SK-N-SH treated with all-trans-retinoic acid at 6 μM for 48 hours (cell line): ENCODE results near the gene TSC22D1.

Experiments
- ARNTL ChIP-seq: fragments of 450-650 bp; formaldehyde crosslinking; IDR thresholded peaks from 2 replicates; pipeline ENCODE4 v1.5.0; 2020; ENCODE audit warnings: low read depth, mild to moderate bottlenecking, moderate library complexity, borderline replicate concordance
- ESRRG ChIP-seq: fragments of 250-450 bp; sonication (Bioruptor Pico); IDR thresholded peaks from 2 replicates; pipeline ENCODE4 v1.6.1; 2021; ENCODE audit warnings: mild to moderate bottlenecking
- GLIS3 ChIP-seq: fragments of 250-450 bp; sonication (Bioruptor Pico); IDR thresholded peaks from 2 replicates; pipeline ENCODE4 v1.5.0; 2020; ENCODE audit warnings: mild to moderate bottlenecking, moderate library complexity
- ISL1 ChIP-seq: fragments of 250-450 bp; sonication (Bioruptor Pico); IDR thresholded peaks from 2 replicates; pipeline ENCODE4 v2.1.2; 2022; ENCODE audit warnings: mild to moderate bottlenecking, moderate library complexity
- OSR1 ChIP-seq: fragments of 250-450 bp; sonication (Bioruptor Pico); IDR thresholded peaks from 2 replicates; pipeline ENCODE4 v1.8.0; 2022; ENCODE audit warnings: moderate library complexity, mild to moderate bottlenecking, inconsistent platforms
- PPARA ChIP-seq: fragments of 250-450 bp; sonication (Bioruptor Pico); IDR thresholded peaks from 2 replicates; pipeline ENCODE4 v1.5.0; 2020; ENCODE audit warnings: mild to moderate bottlenecking, borderline replicate concordance
- RARB ChIP-seq: fragments of 250-450 bp; sonication (Bioruptor Pico); IDR thresholded peaks from 2 replicates; pipeline ENCODE4 v1.8.0; 2021; ENCODE audit warnings: mild to moderate bottlenecking, moderate library complexity
- SNAI2 ChIP-seq: fragments of 250-450 bp; sonication (Bioruptor Pico); IDR thresholded peaks from 2 replicates; pipeline ENCODE4 v1.5.0; 2020; ENCODE audit warnings: mild to moderate bottlenecking, moderate library complexity
- TCF4 ChIP-seq: fragments of 250-450 bp; sonication (Bioruptor Pico); IDR thresholded peaks from 2 replicates; pipeline ENCODE4 v1.8.0; 2021; ENCODE audit warnings: mild to moderate bottlenecking, moderate library complexity, borderline replicate concordance
- ZNF565 ChIP-seq: fragments of 450-650 bp; formaldehyde crosslinking; conservative IDR thresholded peaks from 2 replicates; pipeline ENCODE4 v1.5.0; 2020; ENCODE audit warnings: low read depth, mild to moderate bottlenecking, moderate library complexity
- TF ChIP-seq, protein P1 (sequence below): fragments of 250-450 bp; sonication (Bioruptor Pico); IDR thresholded peaks from 2 replicates; pipeline ENCODE4 v1.5.0; 2020; ENCODE audit warnings: mild to moderate bottlenecking, moderate library complexity
- TF ChIP-seq, protein P2 (sequence below): fragments of 250-450 bp; sonication (Bioruptor Pico); IDR thresholded peaks from 2 replicates; pipeline ENCODE4 v1.8.0; 2020; ENCODE audit warnings: mild to moderate bottlenecking, moderate library complexity, borderline replicate concordance
- TF ChIP-seq, protein P3 (sequence below): fragments of 250-450 bp; sonication (Bioruptor Pico); IDR thresholded peaks from 2 replicates; pipeline ENCODE4 v1.5.1; 2021; ENCODE audit warnings: mild to moderate bottlenecking, moderate library complexity
- TF ChIP-seq, protein P4 (sequence below): fragments of 250-450 bp; sonication (Bioruptor Pico); IDR thresholded peaks from 2 replicates; pipeline ENCODE4 v1.8.0; 2021; ENCODE audit warnings: low read depth, mild to moderate bottlenecking, moderate library complexity, borderline replicate concordance

DNA sequence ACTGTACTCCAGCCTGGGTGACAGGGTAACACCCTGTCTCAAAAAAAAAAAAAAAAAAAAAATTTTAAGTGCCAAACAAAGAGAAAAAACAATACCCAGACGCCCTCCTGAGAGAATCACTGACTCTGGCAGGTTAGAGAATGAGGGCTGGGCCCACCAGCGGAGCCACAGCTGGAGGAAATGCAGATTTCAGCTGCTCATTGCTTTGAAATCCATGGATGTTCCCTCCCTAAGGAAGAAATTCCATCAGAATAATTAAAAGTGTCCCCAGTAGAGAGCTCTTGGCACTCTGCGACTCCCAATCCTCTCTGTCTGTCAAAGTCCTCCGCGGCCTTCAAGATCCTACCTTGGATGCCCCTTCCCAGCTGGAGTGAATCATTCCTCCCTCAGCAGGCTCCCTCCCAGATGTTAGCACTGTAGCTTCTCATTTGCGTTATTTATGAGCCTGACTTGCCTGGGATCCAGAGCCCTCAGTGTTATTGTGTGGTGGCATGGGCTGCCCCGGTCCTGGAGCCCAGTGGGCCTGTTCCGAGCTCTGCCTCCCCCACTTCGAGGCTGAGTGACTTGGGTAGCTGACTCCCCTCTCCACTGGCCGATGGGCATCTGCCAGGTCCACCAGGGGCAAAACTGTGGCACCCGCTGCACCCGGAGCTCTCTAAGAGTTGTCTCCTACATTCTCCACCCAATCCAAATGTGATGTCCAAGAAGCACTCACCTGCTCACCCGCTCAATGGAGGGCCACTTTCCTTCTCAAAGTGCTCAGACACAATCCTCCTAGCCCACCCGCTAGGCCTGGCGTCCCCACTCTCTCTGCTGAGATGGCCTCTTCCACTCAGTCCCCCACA is 155.5 kb downstream of the TSC22D1 start:
- no peak for TF ChIP-seq ARNTL
- TF ChIP-seq ZNF565 (CRISPR knock-in tag) = no peak
- no peak for TF ChIP-seq SNAI2 (CRISPR knock-in tag)
- TF ChIP-seq, protein P1, sequence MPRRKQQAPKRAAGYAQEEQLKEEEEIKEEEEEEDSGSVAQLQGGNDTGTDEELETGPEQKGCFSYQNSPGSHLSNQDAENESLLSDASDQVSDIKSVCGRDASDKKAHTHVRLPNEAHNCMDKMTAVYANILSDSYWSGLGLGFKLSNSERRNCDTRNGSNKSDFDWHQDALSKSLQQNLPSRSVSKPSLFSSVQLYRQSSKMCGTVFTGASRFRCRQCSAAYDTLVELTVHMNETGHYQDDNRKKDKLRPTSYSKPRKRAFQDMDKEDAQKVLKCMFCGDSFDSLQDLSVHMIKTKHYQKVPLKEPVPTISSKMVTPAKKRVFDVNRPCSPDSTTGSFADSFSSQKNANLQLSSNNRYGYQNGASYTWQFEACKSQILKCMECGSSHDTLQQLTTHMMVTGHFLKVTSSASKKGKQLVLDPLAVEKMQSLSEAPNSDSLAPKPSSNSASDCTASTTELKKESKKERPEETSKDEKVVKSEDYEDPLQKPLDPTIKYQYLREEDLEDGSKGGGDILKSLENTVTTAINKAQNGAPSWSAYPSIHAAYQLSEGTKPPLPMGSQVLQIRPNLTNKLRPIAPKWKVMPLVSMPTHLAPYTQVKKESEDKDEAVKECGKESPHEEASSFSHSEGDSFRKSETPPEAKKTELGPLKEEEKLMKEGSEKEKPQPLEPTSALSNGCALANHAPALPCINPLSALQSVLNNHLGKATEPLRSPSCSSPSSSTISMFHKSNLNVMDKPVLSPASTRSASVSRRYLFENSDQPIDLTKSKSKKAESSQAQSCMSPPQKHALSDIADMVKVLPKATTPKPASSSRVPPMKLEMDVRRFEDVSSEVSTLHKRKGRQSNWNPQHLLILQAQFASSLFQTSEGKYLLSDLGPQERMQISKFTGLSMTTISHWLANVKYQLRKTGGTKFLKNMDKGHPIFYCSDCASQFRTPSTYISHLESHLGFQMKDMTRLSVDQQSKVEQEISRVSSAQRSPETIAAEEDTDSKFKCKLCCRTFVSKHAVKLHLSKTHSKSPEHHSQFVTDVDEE (CRISPR knock-in tag) = no peak
- TF ChIP-seq, protein P2, sequence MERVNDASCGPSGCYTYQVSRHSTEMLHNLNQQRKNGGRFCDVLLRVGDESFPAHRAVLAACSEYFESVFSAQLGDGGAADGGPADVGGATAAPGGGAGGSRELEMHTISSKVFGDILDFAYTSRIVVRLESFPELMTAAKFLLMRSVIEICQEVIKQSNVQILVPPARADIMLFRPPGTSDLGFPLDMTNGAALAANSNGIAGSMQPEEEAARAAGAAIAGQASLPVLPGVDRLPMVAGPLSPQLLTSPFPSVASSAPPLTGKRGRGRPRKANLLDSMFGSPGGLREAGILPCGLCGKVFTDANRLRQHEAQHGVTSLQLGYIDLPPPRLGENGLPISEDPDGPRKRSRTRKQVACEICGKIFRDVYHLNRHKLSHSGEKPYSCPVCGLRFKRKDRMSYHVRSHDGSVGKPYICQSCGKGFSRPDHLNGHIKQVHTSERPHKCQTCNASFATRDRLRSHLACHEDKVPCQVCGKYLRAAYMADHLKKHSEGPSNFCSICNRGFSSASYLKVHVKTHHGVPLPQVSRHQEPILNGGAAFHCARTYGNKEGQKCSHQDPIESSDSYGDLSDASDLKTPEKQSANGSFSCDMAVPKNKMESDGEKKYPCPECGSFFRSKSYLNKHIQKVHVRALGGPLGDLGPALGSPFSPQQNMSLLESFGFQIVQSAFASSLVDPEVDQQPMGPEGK = no peak
- no peak for TF ChIP-seq RARB (CRISPR knock-in tag)
- TF ChIP-seq GLIS3 (CRISPR knock-in tag) = no peak
- TF ChIP-seq ISL1 (CRISPR knock-in tag) = no peak
- TF ChIP-seq, protein P3, sequence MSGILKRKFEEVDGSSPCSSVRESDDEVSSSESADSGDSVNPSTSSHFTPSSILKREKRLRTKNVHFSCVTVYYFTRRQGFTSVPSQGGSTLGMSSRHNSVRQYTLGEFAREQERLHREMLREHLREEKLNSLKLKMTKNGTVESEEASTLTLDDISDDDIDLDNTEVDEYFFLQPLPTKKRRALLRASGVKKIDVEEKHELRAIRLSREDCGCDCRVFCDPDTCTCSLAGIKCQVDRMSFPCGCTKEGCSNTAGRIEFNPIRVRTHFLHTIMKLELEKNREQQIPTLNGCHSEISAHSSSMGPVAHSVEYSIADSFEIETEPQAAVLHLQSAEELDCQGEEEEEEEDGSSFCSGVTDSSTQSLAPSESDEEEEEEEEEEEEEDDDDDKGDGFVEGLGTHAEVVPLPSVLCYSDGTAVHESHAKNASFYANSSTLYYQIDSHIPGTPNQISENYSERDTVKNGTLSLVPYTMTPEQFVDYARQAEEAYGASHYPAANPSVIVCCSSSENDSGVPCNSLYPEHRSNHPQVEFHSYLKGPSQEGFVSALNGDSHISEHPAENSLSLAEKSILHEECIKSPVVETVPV (CRISPR knock-in tag) = no peak
- TF ChIP-seq ESRRG = no peak
- no peak for TF ChIP-seq TCF4 (CRISPR knock-in tag)
- no peak for TF ChIP-seq PPARA (CRISPR knock-in tag)
- no peak for TF ChIP-seq OSR1 (CRISPR knock-in tag)
- TF ChIP-seq, protein P4, sequence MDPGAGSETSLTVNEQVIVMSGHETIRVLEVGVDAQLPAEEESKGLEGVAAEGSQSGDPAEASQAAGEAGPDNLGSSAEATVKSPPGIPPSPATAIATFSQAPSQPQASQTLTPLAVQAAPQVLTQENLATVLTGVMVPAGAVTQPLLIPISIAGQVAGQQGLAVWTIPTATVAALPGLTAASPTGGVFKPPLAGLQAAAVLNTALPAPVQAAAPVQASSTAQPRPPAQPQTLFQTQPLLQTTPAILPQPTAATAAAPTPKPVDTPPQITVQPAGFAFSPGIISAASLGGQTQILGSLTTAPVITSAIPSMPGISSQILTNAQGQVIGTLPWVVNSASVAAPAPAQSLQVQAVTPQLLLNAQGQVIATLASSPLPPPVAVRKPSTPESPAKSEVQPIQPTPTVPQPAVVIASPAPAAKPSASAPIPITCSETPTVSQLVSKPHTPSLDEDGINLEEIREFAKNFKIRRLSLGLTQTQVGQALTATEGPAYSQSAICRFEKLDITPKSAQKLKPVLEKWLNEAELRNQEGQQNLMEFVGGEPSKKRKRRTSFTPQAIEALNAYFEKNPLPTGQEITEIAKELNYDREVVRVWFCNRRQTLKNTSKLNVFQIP (CRISPR knock-in tag) = no peak
